T-helper 2 cell (primary cell): Measurements from ENCODE around the gene ADCY7.

ENCODE experiments used
- DNase-seq, 5 experiments: peaks; one replicate each; pipeline versions ENCODE4 v3.0.0 to v3.0.0-alpha.2; 2012 to 2022

ADCY7 gene

DNA sequence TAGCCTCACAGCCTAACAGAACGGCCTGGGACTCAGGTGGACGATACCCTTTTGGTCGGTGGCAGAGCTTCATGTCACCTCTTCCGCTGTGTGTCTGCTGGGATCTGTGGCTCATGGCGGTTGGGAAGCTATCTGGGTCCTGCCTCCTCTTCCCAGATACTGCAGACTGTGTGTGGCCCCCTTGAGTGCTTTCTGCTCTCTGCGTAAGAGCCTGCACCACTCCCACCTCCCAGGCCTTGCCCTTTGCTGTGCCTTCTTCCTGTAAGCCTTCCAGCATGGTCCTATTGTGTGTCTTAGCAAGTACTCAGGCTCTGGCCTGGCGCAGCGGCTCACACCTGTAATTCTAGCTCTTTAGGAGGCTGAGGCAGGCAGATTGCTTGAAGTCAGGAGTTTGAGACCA, 17.5 kb upstream of the ADCY7 start:
- no peak for DNase-seq

DNA sequence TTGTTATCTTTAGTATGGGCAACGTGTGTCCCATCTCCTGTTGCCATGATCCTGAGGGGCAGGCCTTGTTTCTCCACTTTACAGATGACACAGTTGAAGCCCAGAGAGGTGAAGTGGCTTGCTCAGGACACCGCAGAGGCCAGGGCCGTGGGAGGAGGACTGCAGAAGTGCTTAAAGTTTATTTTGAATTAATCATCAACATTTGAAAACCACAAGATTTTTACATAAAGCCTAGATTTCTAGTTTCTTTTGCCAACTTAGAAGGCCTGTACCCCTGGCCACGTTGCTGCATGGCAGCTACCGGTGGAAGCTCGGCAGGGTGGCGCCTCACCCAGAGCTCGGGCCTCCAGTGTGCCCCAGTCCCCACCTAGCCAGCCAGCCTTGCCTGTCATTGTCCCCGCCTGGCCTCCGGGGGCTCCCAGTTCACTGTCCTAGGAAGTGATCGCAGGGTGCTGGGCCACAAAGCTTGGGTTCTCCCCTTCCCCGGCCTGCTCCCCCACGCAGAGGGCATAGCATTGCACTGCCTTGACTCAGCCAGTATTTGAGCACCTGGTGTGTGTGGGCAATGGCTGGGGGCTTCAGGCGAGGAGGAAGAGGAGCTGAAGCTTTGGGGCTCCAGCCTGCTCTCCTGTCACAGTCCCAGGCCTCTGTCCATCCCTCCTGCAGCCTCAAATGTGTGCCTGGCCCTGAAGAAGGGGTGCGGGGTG, 14.8 kb upstream of the ADCY7 start:
- DNase-seq, result no peak

DNA sequence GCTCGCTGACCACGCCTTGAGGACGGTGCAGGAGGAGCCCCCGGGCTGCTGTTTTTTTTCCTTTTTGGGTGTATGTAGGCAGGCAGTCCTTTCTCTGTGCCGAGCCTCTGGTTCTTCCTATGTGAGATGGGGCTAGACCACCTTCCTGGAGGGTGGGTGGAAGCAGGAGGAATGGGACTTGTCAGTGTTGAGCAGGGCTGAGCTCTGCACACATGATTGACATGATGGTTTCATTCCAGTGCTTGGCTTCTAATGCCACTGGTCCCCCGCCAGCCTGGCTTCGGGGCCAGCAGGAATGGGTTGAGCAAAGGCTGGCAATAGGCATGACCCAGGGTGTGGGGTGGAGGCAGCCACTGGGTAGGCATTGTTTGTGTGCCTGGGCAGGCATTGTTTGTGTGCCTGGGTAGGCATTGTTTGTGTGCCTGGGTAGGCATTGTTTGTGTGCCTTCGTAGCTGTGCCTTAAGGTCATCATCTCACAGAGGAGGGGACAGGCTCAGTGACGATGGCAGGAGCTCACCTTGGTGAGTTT, 14.2 kb upstream of the ADCY7 start:
- DNase-seq, result no peak

DNA sequence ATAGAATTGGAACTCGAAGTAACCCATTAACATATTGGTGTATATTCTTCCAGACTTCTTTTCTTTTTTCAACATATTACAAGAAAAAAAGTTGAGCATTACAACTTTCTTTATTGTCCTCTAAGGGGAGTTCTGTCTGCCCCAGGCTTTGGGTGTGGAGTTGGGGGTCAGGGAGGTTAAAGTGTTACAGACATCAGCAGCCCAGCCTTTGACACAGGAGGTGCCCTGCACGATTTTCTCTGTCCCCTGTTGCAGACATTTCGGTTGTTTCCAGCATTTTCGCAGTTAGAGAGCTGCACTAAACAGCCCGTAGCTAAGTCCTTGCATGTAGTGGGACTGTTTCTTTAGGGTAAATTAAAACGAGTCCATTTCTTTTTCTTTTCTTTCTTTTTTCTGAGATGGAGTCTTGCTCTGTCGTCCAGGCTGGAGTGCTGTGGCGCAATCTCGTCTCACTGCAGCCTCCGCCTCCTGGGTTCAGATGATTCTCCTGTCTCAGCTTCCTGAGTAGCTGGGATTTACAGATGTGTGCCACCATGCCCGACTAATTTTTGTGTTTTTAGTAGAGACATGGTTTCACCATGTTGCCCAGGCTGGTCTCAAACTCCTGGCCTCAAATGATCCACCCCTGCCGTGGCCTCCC, 13.4 kb upstream of the ADCY7 start:
- no peak for DNase-seq

DNA sequence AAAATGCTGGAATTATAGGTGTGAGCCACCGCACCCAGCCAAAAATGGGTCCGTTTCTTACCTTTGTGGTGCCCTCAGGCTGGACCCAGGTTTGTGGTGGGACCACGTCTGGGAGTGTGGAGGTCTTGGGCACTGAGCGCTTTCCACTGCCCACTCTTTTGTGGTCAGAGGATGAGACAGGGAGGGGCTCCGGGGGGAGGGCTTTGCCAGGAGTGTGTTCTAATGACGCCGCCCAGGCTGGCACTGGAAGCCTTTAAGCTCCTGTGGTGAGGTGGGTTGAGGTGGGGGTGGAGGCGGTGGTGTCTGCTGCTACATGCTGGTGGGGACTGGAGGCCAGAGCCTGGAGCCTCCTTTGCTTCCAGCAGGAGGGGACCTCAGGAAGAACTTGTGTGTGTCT, 12.8 kb upstream of the ADCY7 start:
- DNase-seq, result no peak

DNA sequence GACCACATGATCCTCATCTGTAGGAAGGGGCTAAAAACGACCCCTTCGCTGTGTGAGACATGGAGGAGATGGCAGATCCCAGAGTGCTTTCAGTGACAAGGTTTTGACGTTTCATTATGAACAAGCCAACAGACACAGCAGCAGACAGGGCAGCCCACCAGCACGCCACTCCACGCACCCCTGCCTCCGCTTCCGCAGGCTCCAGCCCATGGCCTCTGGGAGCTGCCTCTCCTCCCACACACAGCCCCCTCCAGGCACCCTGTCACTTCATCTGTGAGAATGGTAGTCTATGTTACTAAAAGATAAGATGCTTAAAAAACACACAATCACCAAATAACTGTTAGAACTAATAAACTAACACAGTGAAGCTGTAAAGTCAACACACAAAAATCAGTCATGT, 12.3 kb upstream of the ADCY7 start:
- DNase-seq, result no peak

DNA sequence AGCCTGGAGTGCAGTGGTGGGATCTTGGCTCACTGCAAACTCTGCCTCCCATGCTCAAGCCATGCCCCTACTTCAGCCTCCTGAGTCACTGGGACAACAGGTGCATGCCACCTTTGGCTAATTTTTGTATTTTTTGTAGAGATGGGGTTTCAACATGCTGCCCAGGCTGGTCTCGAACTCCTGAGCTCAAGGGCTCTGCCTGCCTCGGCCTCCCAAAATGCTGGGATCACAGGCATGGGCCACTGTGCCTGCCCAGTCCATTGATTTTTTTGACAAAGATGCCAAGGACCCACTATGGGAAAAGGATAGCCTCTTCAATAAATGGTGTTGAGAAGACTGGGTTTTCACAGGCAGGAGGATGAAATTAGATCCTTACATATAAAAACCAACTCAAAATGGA, 10.8 kb upstream of the ADCY7 start:
- DNase-seq, result no peak

DNA sequence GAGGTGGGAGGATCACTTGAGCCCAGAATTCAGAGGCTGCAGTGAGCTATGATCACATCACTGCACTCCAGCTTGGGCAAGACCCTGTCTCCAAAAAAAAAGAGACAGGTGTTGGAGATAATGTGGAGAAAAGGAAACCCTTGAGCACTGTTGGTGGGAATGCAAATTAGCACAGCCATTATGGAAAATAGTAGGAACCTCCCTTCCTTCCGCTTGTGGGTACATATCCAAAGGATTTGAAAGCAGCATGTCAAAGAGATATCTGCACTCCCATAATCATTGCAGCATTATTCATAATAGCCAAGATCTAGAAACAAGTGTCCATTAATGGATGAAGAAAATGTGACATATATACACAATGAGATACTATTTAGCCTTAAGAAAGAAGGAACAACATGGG, 9.7 kb upstream of the ADCY7 start:
- DNase-seq, result no peak

DNA sequence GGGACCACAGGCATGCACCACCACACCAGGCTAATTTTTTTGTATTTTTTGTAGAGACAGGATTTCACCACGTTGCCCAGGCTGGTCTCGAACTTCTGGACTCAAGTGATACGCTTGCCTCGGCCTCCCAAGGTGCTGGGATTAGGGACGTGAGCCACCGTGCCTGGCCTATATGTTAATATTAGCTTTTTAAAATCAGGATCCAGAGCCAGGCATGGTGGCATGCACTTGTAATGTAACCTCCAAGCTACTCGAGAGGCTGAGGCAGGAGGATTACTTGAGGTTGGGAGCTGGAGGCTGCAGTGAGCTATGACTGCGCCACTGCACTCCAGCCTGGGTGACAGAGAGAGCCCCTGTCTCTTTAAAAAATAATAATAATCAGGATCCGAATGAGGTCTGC, 8.5 kb upstream of the ADCY7 start:
- DNase-seq, result no peak

DNA sequence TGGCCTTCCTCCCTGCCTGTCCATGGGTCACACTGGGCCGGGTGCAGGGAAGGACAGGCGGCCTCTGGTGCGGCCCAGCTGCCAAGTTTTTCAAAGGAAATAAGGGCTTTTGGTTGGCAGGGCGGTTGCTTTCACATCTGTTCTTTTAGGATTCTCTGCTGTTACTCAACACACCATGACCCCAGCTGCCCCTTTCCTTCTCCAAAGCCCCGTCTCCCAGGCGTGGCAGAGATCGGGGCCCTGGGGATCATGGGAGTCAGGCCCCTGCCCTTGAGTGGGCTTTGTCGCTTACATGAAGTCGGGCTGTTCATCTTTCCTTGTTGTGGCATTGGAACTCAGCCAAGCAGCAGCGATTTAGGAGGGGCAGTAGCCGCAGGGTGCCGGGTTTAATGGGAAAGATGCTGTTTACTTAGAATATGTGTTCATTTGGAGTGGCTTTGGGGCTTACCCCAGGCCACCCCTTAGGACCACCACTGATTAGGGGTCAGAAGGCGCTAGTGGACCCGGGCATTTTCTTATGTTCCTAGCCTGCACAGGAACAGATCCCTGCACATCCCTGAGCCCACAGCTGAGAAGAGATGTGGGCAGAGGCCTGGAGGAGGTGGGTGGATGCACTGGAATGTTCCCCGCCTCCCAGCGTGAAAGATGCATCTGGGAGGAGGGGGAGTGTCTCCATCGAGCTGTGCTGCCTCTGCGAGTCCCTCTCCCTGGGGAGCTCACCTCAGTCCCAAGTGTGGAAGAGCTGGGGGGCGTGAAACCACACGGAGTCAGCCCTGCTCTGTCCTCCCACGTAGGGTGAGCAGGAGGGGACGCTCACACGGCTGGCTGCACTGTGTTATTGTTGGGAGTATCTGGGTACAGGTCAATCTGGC, 6.8 kb upstream of the ADCY7 start:
- DNase-seq, result no peak

DNA sequence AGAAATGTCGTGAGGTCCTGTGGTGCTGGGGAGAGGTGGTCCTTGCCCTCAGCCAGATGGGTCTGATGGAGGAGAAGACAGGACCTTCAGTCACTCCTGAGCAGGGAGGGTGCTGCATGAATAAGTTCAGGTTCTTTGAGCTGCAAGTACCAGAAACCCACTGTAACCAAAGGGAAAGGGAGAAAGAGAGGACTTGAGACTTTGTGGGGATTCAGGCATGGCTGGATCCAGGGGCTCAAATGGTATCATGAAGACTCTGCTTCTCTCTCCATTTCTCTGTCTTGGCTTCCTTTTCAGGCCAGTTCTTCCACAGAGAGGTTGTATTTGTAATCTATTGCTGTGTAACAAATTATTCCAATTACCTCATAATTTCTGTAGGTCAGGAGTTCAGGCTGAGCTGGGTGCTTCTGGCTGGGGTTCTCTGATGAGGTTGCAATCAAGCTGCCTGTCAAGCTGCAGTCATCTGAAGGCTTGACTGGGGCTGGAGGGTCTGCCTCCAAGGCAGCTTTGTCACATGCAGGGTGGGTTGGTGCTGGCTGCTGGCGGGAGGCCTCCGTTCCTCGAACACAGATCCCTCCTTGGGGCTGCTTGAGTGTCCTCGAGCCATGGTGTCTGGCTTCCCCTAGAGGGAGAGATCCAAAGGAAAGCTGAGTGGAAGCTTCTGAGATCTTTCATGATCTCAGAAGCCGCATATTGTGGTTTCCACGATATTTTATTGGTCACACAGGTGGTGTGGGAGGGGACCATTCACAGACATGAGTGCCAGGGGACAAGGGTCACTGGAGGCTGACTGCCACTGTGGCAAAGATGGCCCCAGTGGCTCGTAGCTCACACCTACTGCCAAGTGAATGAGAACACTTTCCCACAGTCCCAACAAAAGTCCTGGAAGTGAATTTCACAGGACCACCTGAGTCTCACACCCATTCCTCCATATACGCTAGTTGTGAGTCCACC, 5.9 kb upstream of the ADCY7 start:
- no peak for DNase-seq

DNA sequence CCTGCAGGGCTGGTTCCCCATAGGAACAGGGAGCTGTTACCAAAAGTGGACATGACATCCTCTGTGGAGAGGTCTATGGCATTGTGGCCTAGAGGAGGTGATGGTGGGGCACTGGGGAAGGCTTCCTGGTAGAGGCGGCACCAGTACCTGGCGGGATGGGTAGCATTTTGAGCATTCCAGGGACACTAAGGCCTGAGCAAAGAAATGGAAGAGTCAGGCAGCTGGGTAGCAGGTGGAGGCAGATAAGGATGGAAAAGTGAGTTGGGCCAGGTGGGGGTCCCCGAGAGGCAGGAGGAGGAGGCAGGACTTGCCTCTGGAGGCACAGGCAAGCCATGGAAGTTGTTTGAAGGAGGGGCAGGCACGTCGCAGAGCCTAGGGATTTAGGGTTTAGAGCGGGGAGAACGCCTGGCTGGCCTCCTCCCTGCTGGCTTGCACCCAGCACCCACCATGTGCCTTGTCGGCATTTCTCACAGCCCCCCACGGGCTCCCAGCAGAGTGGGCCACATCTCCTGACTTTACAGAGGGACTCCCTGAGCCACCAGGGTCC, 5.1 kb upstream of the ADCY7 start:
- no peak for DNase-seq

DNA sequence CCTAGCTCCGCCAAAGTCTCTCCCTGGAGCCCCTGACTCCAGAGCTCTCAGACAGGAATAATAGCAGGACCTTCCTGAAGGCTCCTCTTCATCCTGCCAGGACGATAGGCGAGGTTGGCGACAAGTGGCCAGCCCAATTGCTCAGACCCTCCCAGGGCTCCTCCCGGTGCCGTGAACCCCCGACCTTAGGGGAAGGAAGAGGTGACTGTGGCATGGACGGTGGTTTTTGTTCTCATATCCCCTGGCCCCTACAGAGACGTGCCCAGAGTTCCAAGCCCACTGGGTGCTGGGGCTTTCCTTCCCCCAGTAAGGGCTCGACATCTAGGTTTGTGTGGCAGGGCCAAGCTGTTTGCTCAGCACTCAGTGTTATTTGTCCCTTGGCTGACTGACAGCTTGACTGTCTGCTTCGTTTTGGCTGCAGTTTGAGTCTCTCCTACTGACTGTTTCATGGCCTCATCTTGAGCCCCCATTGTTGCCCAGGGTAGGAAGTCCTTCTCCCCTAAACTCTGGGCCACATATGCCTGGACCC, 4.6 kb upstream of the ADCY7 start:
- no peak for DNase-seq

DNA sequence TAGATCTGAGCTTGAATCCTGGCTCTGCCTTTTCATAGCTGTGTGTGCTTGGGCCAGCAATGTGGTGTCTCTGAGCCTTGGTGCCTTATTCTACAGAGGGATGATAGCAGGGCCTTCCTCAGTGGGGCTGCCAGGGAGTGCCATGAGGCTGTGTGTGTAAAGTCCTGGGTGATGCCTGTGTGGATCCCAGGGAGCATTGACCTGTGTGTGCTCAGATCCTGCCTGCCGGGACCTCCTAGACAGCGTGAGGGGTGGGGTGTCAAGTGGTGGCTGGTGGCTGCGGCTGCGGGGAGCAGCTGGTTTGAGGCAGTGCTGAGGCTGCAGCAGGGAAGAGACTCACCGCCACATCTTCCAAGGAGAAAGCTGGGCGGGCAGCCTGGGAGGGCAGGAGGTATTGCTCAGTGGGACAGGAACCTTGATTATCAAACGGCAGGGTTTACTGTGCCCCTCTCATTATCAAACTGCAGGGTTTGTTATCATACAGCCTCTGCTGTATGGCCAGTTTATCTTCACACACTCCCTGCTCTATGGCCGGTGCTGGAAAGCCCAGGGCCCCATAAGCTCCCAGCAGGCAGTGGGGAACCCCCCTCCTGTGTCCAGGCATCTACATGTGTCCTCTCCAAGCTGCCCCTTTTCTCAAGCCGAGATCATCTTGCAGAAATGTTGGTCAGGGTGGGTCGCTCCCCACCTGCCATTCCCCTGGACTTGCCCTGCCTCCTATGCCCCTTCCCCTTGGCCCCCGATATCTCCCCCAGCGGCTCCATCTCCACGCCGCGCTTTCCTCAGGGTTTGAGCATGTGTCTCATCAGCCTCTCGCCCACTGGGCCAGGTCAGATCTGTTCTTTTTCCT, 3.1 kb upstream of the ADCY7 start:
- DNase-seq, result no peak

DNA sequence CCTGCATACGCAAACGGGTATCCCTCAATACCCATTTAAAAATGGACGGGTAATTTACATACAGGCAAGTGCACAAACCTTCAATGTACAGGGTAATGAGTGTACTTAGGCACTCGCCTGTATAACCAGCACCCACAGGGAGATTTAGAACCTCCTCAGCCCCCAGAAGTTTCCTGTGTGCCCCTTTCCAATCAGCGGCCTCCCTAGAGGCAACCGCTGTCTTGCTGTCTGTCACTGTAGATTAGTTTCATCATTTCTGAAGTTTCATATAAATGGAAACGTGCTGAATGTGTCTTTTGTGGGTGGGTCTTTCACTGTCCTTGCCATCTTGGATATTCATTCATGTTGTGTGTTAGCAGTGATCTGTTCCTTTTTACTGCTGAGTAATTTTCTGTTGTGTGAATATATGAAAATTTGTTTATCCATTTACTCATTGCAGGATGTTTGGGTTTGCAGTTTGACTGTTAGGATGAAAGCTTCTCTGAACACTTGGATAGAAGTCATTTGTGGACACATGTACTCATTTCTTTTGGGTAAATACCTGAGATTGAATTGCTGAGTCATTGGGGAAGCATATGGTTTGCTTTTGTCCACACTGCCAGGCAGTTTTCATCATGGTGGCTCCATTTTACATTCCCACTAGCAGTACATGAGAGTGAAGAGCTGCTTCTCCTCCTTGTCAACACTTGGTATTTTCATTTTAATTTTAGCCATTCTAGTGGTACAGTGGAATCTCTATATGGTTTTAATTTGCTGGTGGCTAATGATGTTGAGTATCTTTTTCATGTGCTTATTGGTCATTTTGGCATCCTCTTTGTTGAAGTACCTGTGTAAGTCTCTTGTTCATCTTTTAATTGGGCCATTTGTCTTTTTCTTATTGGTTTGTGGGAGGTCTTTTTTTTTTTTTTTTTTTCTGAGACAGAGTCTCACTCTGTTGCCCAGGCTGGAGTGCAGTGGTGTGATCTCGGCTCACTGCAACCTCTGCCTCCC, 2.1 kb upstream of the ADCY7 start:
- DNase-seq, result peak in 2 of 5 experiments; percentile 35 to 86

DNA sequence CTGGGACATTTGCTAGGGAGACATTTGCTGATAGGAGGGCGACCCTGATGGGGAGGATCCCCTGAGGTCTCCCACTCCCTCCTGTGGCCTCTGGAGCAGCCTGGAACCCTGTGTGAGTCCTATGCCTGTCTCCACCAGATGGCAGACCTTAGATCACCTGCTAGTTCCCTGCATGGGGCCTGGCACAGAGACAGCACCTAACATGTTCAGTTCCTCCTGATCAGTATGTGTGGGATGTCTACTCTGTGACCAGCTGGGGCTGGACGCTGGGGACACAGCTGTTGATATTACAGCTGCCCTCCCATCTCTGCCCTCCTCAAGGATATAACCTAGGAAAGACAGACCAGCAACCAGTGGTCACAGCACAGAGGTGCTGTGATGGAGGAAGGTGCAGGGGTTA, 1.1 kb upstream of the ADCY7 start:
- DNase-seq, result peak in 2 of 5 experiments; percentile 32 to 78

DNA sequence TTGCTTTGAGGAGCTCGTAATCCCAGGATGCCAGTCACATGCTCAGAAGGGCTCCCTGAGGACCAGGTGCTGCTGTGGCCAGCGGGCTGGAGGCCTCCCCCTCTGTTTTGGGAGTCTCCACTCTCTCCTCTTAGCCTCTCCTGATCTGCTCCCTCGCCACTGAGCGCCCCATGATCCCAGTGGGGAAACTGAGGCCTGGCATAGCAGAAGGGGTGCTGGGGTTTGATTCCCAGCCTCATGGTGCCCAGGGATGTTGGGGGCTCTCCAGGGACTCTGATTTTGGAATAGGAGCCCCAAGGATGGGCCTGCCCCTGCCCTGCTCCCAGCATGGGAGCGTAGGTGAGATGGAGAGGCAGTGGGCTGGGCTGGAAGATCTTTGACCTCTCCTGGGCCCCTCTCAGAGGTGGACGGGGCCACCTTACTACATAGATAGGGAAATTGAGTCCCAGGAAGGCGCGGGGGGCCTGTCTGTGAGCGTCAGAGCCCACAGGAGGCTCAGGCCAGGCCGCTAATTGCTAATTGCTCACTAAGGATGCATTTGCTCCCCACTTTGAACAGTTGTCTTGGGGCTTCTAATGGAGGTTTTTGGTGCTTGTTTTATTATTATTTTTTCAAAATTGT, 525 bp upstream of the ADCY7 start:
- DNase-seq, result no peak

DNA sequence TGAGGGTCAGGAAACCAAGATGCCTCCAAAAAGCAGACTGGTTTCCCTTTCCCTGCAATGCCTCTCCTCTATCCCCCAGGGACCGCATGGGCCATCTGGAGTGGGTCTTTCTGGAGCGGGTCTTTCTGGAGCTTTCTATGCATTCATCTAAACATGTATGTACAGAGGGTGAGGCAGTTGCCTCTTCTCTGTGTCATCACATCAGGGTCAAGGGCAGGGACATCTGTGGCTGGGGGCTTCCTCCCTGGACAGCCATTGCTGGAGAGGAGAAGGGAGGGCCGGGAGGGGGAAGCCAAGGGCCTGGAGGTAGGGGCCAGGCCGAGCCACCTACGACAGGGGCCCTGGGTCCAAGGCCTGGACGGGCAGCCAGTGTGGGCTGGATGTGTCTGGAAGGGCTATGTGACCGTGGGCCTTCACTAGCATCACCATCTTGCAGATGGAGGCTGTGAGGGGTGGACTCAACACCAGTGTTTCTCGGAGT, 840 bp downstream of the ADCY7 start:
- DNase-seq, result peak in 1 of 5 experiments; percentile 32

DNA sequence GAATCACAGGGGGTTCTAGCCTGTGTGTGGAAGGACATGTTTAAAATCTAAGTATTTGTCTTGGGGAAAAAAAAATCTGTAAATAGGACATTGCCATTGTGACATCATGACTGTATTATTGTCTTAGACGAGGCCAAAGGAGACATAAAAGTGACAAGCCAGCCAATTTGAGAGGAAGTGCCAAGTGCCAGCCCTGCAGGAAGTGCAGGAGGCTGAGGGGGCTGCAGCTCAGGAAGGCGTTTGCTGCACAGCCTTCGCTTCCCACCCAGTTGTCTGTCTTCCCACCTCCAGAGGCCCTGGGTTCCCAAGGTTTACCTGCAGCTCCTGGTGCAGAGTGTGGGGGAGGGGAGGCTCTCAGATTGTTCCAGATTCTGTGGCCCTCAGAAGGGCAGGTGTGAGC, 1.3 kb downstream of the ADCY7 start:
- DNase-seq, result peak in 2 of 5 experiments; percentile 60 to 69
